K562 (cell line): Measurements from ENCODE around the gene CDH16. TPM values are rescaled to one million over a fixed set of nuclear protein-coding genes. Genes with fewer than 3 reads are reported as not detected.

Experiments
- JUND ChIP-seq, 2 experiments: IDR thresholded peaks; 2 replicates in 1 of 2; 3 replicates in 1 of 2; pipeline ENCODE4 v1.6.1; 2011; ENCODE audit warnings: borderline replicate concordance in 2 of 2, low read depth in 2 of 2, low read length in 2 of 2, improper control_type of control experiment in 1 of 2, missing biosample characterization in 1 of 2, missing genetic modification characterization in 1 of 2, missing genetic modification reagents in 1 of 2
- KDM5B ChIP-seq: fragments of 200-600 bp; sonication (generic); IDR thresholded peaks from 2 replicates; pipeline ENCODE4 v1.6.1; 2012; ENCODE audit warnings: low read depth, mild to moderate bottlenecking, moderate library complexity, low read length, control low read depth, inconsistent platforms; ENCODE audit not compliant: insufficient replicate concordance
- LCOR ChIP-seq: sonication (generic); formaldehyde crosslinking; IDR thresholded peaks from 2 replicates; pipeline ENCODE4 v1.8.0; 2022; ENCODE audit warnings: mild to moderate bottlenecking, missing genetic modification reagents
- PURB ChIP-seq: sonication (generic); formaldehyde crosslinking; IDR thresholded peaks from 2 replicates; pipeline ENCODE4 v1.9.0; 2021; ENCODE audit warnings: low read depth, mild to moderate bottlenecking, missing genetic modification reagents
- polyA plus RNA-seq, 8 experiments: library from polyadenylated mRNA; depleted of rRNA in 4 of 8; stranded (reverse) in 5 of 8; unstranded in 3 of 8; fragments of >200 nt; fragmentation: Nextera tagmentation in 2 of 8; fragmentation: Illumina TruSeq in 1 of 8; extraction: Ambion mirVana in 2 of 8; extraction: Trizol in 1 of 8; gene quantifications; 2 replicates each; pipeline versions ENCODE4 v1.2.1 to v1.2.3, GENCODE V29; 2011 to 2014; ENCODE audit warnings: inconsistent platforms in 1 of 8, missing spikeins in 1 of 8
- total RNA-seq, 7 experiments: library from RNA; depleted of rRNA in 6 of 7; stranded (reverse); fragments of >200 nt in 6 of 7; fragmentation: Illumina TruSeq in 2 of 7; extraction: Trizol in 2 of 7; gene quantifications; 2 replicates each; pipeline versions ENCODE4 v1.2.1 to v1.2.3, GENCODE V29; 2011 to 2021; ENCODE audit warnings: low replicate concordance in 1 of 7
- TF ChIP-seq, protein P1 (sequence below): fragments of 250-450 bp; sonication (Bioruptor Pico); IDR thresholded peaks from 2 replicates; pipeline ENCODE4 v1.5.0; 2021; ENCODE audit warnings: mild to moderate bottlenecking, moderate library complexity
- TF ChIP-seq, protein P2 (sequence below): fragments of 450-650 bp; IDR thresholded peaks from one replicate; pipeline ENCODE4 v1.6.1; 2018; ENCODE audit warnings: mild to moderate bottlenecking, moderate library complexity; ENCODE audit not compliant: partially characterized antibody
- TF ChIP-seq, protein P3 (sequence below), 2 experiments: fragments of 450-650 bp; IDR thresholded peaks; 2 replicates each; pipeline ENCODE4 v1.6.1; 2016
- TF ChIP-seq, protein P4 (sequence below): sonication (generic); IDR thresholded peaks from 2 replicates; pipeline ENCODE4 v1.6.1; 2016

The CDH16 gene
- total and polyA plus RNA-seq, 9 of the 15 experiments (the other 6 are each of a cell fraction or from before 2014, with no cell fraction given), result not detected

- TF ChIP-seq, protein P1, sequence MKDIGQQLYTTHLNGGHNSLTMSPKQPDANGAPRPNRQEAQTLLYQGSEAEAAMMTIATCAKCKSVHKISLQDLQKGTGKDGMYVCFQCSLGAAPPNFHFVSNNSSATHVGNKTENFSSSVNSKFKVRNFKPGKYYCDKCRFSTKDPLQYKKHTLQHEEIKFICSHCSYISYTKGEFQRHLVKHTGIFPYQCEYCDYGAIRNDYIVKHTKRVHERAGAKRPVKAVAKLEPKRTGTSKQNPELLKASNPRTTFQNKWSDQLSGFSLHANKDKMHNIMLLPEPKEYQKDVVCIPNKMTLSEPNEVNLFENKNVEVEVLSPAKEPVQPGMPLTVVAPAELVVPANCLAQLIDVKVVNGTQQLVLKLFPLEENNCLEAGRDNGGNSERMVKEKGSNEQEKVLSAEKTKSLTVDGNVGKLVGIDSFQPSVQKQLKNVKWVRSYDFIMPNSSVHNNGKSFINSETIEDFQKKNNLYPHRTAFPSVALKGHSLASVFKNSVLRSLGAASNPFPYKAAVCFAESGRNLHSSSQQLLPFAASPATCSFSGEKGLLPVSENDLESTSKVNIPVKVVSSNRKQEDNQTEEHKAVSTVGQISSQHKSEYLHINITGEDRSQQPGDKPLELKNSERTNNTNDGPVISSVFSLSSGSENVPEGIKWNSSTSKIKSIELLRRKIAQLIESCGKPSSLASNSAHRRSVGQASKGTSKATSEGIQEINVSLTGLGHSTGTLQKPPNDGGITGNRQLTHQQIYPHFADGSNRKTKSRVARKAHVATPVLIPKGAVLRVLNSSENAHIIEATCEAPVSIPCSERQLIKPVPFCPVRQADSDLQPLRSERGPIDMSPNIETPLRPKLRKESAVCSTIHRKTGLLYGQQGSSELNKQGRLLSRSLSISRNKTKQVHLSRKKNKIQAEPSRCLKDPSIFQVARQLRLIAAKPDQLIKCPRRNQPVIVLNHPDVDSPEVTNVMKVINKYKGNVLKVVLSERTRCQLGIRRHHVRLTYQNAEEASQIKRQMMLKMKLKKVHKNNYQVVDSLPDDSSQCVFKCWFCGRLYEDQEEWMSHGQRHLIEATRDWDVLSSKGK, result no peak
- TF ChIP-seq JUND (IDR thresholded peaks at IDR 0.05; ENCODE audit: borderline replicate concordance, low read depth, low read length) (peak; percentile 26; the same call in 1 of the 2 replicates), JUND (tag; IDR thresholded peaks at IDR 0.05; ENCODE audit: borderline replicate concordance, low read depth, low read length) (no peak; the same call in 2 of the 3 replicates), LCOR (CRISPR knock-in tag) (peak; percentile 50), KDM5B (peak; percentile 90), PURB (no peak)
- TF ChIP-seq, protein P2, sequence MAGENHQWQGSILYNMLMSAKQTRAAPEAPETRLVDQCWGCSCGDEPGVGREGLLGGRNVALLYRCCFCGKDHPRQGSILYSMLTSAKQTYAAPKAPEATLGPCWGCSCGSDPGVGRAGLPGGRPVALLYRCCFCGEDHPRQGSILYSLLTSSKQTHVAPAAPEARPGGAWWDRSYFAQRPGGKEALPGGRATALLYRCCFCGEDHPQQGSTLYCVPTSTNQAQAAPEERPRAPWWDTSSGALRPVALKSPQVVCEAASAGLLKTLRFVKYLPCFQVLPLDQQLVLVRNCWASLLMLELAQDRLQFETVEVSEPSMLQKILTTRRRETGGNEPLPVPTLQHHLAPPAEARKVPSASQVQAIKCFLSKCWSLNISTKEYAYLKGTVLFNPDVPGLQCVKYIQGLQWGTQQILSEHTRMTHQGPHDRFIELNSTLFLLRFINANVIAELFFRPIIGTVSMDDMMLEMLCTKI, result no peak
- TF ChIP-seq, protein P3, sequence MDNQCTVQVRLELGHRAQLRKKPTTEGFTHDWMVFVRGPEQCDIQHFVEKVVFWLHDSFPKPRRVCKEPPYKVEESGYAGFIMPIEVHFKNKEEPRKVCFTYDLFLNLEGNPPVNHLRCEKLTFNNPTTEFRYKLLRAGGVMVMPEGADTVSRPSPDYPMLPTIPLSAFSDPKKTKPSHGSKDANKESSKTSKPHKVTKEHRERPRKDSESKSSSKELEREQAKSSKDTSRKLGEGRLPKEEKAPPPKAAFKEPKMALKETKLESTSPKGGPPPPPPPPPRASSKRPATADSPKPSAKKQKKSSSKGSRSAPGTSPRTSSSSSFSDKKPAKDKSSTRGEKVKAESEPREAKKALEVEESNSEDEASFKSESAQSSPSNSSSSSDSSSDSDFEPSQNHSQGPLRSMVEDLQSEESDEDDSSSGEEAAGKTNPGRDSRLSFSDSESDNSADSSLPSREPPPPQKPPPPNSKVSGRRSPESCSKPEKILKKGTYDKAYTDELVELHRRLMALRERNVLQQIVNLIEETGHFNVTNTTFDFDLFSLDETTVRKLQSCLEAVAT (IDR thresholded peaks at IDR 0.05), result peak in 1 of 2 experiments; percentile 26; a peak in 1 of 4 replicates
- TF ChIP-seq, protein P4, sequence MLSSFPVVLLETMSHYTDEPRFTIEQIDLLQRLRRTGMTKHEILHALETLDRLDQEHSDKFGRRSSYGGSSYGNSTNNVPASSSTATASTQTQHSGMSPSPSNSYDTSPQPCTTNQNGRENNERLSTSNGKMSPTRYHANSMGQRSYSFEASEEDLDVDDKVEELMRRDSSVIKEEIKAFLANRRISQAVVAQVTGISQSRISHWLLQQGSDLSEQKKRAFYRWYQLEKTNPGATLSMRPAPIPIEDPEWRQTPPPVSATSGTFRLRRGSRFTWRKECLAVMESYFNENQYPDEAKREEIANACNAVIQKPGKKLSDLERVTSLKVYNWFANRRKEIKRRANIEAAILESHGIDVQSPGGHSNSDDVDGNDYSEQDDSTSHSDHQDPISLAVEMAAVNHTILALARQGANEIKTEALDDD, result no peak
These were observed 15.6 kb upstream of the CDH16 start, which contains the start of gene CIAO2B (continued) for GRCh38 chr16:66934138-66934838.
